Subcutaneous abdominal adipose tissue (tissue), 5 donors: ENCODE data around the gene REEP3.
A peak's percentile ranks its signal among the peaks of the same experiment; 100 is the strongest.
"Not testable (repeated sequence)": the region's sequence is repeated elsewhere in the genome, so short reads cannot be mapped to it uniquely, and the experiment has no call there.

Source experiments
- H3K27ac ChIP-seq: one replicate; pipeline ENCODE4 v1.7.0; 2013; ENCODE audit warnings: low read depth, mild to moderate bottlenecking, inconsistent platforms, low read length, moderate library complexity
- H3K27me3 ChIP-seq, 5 donors: one replicate each; pipeline ENCODE4 v1.7.0; 2013; ENCODE audit warnings: low read length in 5 of 5, inconsistent platforms in 1 of 5; ENCODE audit not compliant: control insufficient read depth in 5 of 5, insufficient read depth in 4 of 5
- H3K36me3 ChIP-seq, 5 donors: one replicate each; pipeline ENCODE4 v1.7.0; 2013; ENCODE audit warnings: low read length in 5 of 5; ENCODE audit not compliant: control insufficient read depth in 5 of 5, insufficient read depth in 5 of 5
- H3K4me1 ChIP-seq, 5 donors: one replicate each; pipeline ENCODE4 v1.7.0; 2013; ENCODE audit warnings: low read length in 5 of 5, mild to moderate bottlenecking in 3 of 5, moderate library complexity in 1 of 5; ENCODE audit not compliant: control insufficient read depth in 5 of 5, insufficient read depth in 5 of 5
- H3K4me3 ChIP-seq, 5 donors: one replicate each; pipeline ENCODE4 v1.7.0; 2013; ENCODE audit warnings: low read length in 5 of 5, low read depth in 1 of 5
- H3K9ac ChIP-seq, 5 donors: one replicate each; pipeline ENCODE4 v1.7.0; 2013; ENCODE audit warnings: low read length in 5 of 5, mild to moderate bottlenecking in 4 of 5, moderate library complexity in 3 of 5
- H3K9me3 ChIP-seq, 5 donors: one replicate each; pipeline ENCODE4 v1.7.0; 2013; ENCODE audit warnings: low read length in 5 of 5; ENCODE audit not compliant: control insufficient read depth in 5 of 5
- donor health status: healthy.
- donor health status: healthy.
- donor health status: healthy.
- donor health status: healthy.
- donor health status: healthy.

Gene REEP3

DNA sequence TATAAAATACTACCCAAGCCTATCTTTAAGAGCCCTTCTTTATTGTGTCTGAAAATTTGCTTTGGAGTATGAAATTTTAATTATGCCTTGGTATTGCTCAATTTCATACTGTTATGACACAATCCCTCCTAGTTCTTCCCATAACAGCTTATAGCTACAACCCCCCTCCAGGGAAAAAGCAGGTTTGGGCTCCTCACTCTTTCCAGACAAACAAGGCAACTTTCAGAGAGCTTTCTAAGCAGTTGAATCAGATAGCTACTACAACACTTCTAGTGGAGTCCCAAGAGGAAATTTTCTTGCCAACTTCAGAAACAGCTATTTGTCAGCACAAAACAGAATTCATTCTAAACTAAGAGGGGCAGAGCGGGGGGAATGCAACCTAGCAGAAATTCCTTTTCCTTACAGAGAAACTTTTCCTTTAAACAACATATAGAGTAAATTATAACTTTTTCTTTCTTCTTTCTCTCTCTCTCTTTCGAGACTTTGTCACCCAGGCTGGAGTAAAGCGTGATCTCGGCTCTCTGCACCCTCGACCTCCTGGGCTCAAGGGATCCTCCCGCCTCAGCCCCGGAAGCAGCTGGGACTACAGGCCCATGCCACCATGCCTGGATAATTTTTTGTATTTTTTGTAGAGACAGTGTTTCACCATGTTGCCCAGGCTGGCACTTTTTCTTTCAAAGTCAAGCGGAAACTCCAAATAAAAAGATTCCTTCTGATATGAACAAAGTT lies 29.4 kb upstream of the REEP3 start:
- peak overlapping the region in 3 of 5 donors; percentile 11 to 48 (median 34) for H3K4me3 ChIP-seq
- no peaks in the 10 kb centered on the region for H3K9me3 ChIP-seq
- H3K36me3 ChIP-seq, result no peaks in the 10 kb centered on the region
- peaks cover 3 to 13% (median 10%) of the 10 kb centered on the region in 5 donors for H3K4me1 ChIP-seq
- peak overlapping the region; percentile 95 for H3K27ac ChIP-seq
- H3K27me3 ChIP-seq, result no peaks in the 10 kb centered on the region
- peak overlapping the region in 4 of 5 donors; percentile 48 to 68 (median 58) for H3K9ac ChIP-seq

DNA sequence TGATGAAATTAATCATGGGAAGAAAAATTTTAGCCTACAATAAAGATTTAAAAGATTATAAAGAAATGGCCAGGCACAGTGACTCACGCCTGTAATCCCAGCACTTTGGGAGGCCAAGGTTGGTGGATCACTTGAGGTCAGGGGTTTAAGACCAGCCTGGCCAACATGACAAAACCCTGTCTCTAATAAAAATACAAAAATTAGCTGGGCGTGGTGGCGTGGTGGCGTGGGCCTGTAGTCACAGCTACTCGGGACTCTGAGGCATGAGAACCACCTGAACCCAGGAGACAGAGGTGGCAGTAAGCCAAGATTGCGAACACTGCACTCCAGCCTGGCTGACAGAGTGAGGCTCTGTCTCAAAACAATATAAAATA lies 28.9 kb upstream of the REEP3 start:
- H3K27ac ChIP-seq, result peak overlapping the region; percentile 95
- not testable (repeated sequence) for H3K4me3 ChIP-seq

DNA sequence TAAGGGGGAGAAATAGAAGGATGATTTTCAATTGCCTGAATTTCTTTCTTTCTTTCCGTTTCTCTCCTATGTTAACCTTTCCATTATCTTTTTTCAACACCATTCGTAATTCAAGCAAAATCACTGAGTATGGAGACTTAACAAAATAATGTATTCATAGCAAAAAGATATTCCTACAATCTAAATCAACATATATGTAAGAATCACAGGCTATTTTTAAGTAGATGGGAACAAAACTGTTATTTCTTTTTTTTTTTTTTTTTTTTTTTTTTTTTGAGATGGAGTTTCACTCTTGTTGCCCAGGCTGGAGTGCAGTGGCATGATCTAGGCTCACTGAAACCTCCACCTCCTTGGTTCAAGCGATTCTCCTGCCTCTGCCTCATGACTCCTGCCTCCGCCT lies 28.2 kb upstream of the REEP3 start:
- H3K4me1 ChIP-seq, result peaks cover 3 to 16% (median 13%) of the 10 kb centered on the region in 5 donors
- H3K27ac ChIP-seq, result no peak overlapping the region
- H3K36me3 ChIP-seq, result no peaks in the 10 kb centered on the region
- no peak overlapping the region for H3K4me3 ChIP-seq
- no peak overlapping the region for H3K9ac ChIP-seq
- no peaks in the 10 kb centered on the region for H3K9me3 ChIP-seq
- no peaks in the 10 kb centered on the region for H3K27me3 ChIP-seq

More for the DNA sequence above, 28.9 kb upstream of the REEP3 start:
- H3K4me1 ChIP-seq, result peaks cover 3 to 13% (median 10%) of the 10 kb centered on the region in 5 donors
- H3K36me3 ChIP-seq, H3K27me3 ChIP-seq, H3K9me3 ChIP-seq: not testable (repeated sequence)
- H3K9ac ChIP-seq, result peak overlapping the region in 1 of 5 donors; percentile 48

DNA sequence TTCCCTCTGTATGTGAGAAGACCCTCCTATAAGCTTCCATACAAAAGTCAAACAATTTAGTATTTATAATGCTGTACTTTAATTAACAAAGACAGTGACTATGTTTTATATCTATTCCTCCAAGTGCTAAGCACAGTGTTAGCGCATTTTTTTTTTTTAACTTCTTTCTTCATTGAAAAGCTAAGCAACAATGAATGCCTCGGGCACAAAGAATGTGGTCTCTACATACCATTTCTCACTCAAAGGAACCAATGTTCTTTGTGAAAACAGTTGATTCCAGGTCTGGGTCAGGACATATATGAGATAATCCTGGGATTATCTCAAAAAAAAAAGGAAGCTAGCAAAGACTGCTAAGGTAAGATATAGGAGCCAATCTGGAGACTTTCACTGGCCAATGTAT lies 26.2 kb upstream of the REEP3 start:
- Histone ChIP-seq H3K4me1 (peaks cover 3 to 22% (median 13%) of the 10 kb centered on the region in 5 donors), H3K4me3 (no peak overlapping the region), H3K27ac (no peak overlapping the region), H3K27me3 (no peaks in the 10 kb centered on the region), H3K9ac (no peak overlapping the region), H3K9me3 (no peaks in the 10 kb centered on the region), H3K36me3 (no peaks in the 10 kb centered on the region)

DNA sequence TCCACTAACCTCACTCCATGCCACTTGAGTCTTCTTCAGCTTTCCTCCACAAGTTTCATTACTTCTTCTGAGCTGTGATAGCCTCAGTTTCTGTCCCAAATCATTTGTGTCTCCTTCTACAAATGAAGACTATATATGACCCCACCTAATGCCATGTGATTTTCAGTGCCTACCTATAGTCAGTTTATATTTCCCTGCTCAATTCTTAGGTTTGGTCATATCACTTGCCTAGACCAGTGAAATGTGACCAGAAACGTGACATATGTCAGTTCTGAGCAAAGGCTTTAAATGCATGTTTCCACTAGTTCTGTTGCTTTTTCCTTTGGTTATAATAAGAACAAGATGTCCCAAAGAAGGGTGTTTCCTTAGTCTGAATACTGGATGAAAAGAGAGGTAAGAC lies 24.6 kb upstream of the REEP3 start:
- no peaks in the 10 kb centered on the region for H3K27me3 ChIP-seq
- no peaks in the 10 kb centered on the region for H3K36me3 ChIP-seq
- peaks cover 1 to 16% (median 7%) of the 10 kb centered on the region in 5 donors for H3K4me1 ChIP-seq
- H3K9ac ChIP-seq, result no peak overlapping the region
- H3K9me3 ChIP-seq, result no peaks in the 10 kb centered on the region
- no peak overlapping the region for H3K4me3 ChIP-seq
- no peak overlapping the region for H3K27ac ChIP-seq

DNA sequence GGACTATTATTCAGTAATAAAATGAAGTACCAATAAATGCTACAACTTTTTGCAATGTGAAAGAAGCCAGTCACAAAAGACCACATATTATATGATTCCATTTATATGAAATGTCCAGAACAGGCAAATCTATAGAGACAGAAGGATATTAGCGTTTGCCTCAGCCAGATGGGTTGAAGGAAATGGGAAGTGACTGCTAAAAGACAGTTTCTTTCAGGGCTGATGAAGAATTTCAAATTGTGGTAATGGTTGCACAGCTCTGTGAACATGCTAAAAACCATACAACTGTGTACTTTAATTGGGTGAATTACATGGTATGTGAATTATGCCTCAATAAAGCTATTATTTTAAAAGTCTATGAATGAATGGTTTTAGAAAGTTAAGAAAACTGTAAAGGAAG lies 23.9 kb upstream of the REEP3 start:
- Histone ChIP-seq H3K9me3 (no peaks in the 10 kb centered on the region), H3K4me1 (peaks cover 0 to 13% (median 4%) of the 10 kb centered on the region in 5 donors), H3K4me3 (no peak overlapping the region), H3K9ac (no peak overlapping the region), H3K27me3 (no peaks in the 10 kb centered on the region), H3K27ac (no peak overlapping the region), H3K36me3 (no peaks in the 10 kb centered on the region)

- H3K4me3 ChIP-seq, result no peak overlapping the region
- no peaks in the 10 kb centered on the region for H3K36me3 ChIP-seq
- H3K4me1 ChIP-seq, result peaks cover 0 to 13% (median 5%) of the 10 kb centered on the region in 5 donors
- H3K9me3 ChIP-seq, result no peaks in the 10 kb centered on the region
- no peaks in the 10 kb centered on the region for H3K27me3 ChIP-seq
- H3K27ac ChIP-seq, result peak overlapping the region; percentile 31
- no peak overlapping the region for H3K9ac ChIP-seq
Observed at GRCh38 chr10:63498665-63499064, 22.5 kb upstream of the REEP3 start.

GRCh38 chr10:63500551-63500950 lies 20.6 kb upstream of the REEP3 start:
- not testable (repeated sequence) for H3K4me3 ChIP-seq, H3K9ac ChIP-seq, H3K27me3 ChIP-seq, H3K27ac ChIP-seq, H3K9me3 ChIP-seq, H3K36me3 ChIP-seq
- H3K4me1 ChIP-seq, result peaks cover 0 to 13% (median 7%) of the 10 kb centered on the region in 5 donors

DNA sequence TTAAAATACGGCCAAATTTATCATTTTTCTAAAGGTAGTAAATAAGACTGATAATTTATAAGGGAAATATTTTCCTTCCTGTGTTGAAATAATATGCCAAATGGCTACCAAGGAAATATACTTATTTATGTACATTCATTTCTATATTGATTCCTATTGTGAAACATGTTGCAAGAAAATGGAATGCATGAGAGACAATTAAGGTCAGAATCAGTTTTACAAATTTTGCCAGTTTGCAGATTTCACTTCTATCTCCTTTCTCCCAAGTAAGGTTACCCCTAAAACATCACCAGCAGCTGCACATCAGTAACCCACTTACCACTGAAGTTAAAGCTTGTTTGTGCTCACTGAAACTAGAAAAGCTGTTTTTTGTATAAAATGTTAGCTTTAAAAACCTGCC lies 19.2 kb upstream of the REEP3 start:
- Histone ChIP-seq H3K9me3 (no peaks in the 10 kb centered on the region), H3K4me3 (no peak overlapping the region), H3K27ac (no peak overlapping the region)

GRCh38 chr10:63502832-63503231 lies 18.4 kb upstream of the REEP3 start:
- H3K36me3 ChIP-seq, result no peaks in the 10 kb centered on the region
- H3K9ac ChIP-seq, result no peak overlapping the region
- no peak overlapping the region for H3K4me3 ChIP-seq
- H3K9me3 ChIP-seq, result no peaks in the 10 kb centered on the region
- H3K27ac ChIP-seq, result no peak overlapping the region
- H3K4me1 ChIP-seq, result peaks cover 0 to 10% (median 8%) of the 10 kb centered on the region in 5 donors
- H3K27me3 ChIP-seq, result no peaks in the 10 kb centered on the region

More for the DNA sequence above, 19.2 kb upstream of the REEP3 start:
- Histone ChIP-seq H3K9ac (no peak overlapping the region), H3K36me3 (no peaks in the 10 kb centered on the region), H3K27me3 (no peaks in the 10 kb centered on the region), H3K4me1 (peaks cover 0 to 16% (median 11%) of the 10 kb centered on the region in 5 donors)
